Fibroblast of lung (primary cell): ENCODE results near the gene GALNT7. TPM values are rescaled to one million over a fixed set of nuclear protein-coding genes. Genes with fewer than 3 reads are reported as not detected.
A peak's percentile ranks its signal among the peaks of the same experiment; 100 is the strongest.

Source experiments
- DNase-seq, 2 donors: peaks; one replicate each; pipeline versions ENCODE4 v3.0.0 to v3.0.0-alpha.2; 2010; ENCODE audit warnings: low read depth in 2 of 2
- H2AFZ ChIP-seq: 2 replicates; pipeline ENCODE4 v1.5.1; 2012; ENCODE audit warnings: low read length, control low read depth, inconsistent platforms
- H3K27ac ChIP-seq: 2 replicates; pipeline ENCODE4 v1.5.1; 2011; ENCODE audit warnings: low read length, control low read depth; ENCODE audit not compliant: insufficient read depth
- H3K27me3 ChIP-seq: 2 replicates; pipeline ENCODE4 v1.5.1; 2011; ENCODE audit warnings: mild to moderate bottlenecking, low read length; ENCODE audit not compliant: control insufficient read depth, insufficient read depth
- H3K36me3 ChIP-seq: 2 replicates; pipeline ENCODE4 v1.5.1; 2011; ENCODE audit warnings: low read length; ENCODE audit not compliant: control insufficient read depth, insufficient read depth
- H3K4me1 ChIP-seq: 2 replicates; pipeline ENCODE4 v1.5.1; 2011; ENCODE audit warnings: low read length; ENCODE audit not compliant: control insufficient read depth, insufficient read depth; ENCODE audit errors: extremely low read depth
- H3K4me2 ChIP-seq: 2 replicates; pipeline ENCODE4 v1.5.1; 2011; ENCODE audit warnings: low read length, control low read depth; ENCODE audit not compliant: insufficient read depth; ENCODE audit errors: extremely low read depth
- H3K4me3 ChIP-seq, 4 experiments: fragments of 200-600 bp in 1 of 4; sonication (generic) in 1 of 4; replicated peaks in 1 of 4; 2 replicates each; pipeline ENCODE4 v1.5.1; 2011 to 2016; ENCODE audit warnings: low read length in 4 of 4, low read depth in 3 of 4, mild to moderate bottlenecking in 3 of 4, control low read depth in 2 of 4, inconsistent platforms in 1 of 4, mixed read lengths in 1 of 4; ENCODE audit not compliant: insufficient read depth in 1 of 4; ENCODE audit errors: control extremely low read depth in 1 of 4
- H3K79me2 ChIP-seq: 2 replicates; pipeline ENCODE4 v1.5.1; 2012; ENCODE audit warnings: mild to moderate bottlenecking, low read length, inconsistent platforms; ENCODE audit not compliant: control insufficient read depth, insufficient read depth
- H3K9ac ChIP-seq: 2 replicates; pipeline ENCODE4 v1.5.1; 2011; ENCODE audit warnings: mild to moderate bottlenecking, low read length, control low read depth; ENCODE audit not compliant: insufficient read depth
- H3K9me3 ChIP-seq: 2 replicates; pipeline ENCODE4 v1.5.1; 2012; ENCODE audit warnings: low read depth, low read length; ENCODE audit not compliant: control insufficient read depth, insufficient read depth
- H4K20me1 ChIP-seq: 2 replicates; pipeline ENCODE4 v1.5.1; 2011; ENCODE audit warnings: low read length; ENCODE audit not compliant: control insufficient read depth, insufficient read depth; ENCODE audit errors: extremely low read depth
- CTCF ChIP-seq, 2 donors: IDR thresholded peaks in 1 of 2; conservative IDR thresholded peaks in 1 of 2; 1 replicate in 1 of 2; 2 replicates in 1 of 2; pipeline ENCODE4 v1.5.1; 2011 to 2012; ENCODE audit warnings: low read length in 2 of 2, control low read depth in 1 of 2, inconsistent platforms in 1 of 2, low read depth in 1 of 2, mild to moderate bottlenecking in 1 of 2
- EZH2 ChIP-seq: IDR thresholded peaks from 2 replicates; pipeline ENCODE4 v1.5.1; 2012; ENCODE audit warnings: low read length, control low read depth, mild to moderate bottlenecking; ENCODE audit errors: missing control alignments
- polyA plus RNA-seq, 2 donors: library from polyadenylated mRNA; depleted of rRNA in 1 of 2; stranded (reverse) in 1 of 2; unstranded in 1 of 2; fragments of >200 nt; gene quantifications; 2 replicates each; pipeline ENCODE4 v1.2.1, GENCODE V29; 2011 to 2012; ENCODE audit warnings: missing spikeins in 1 of 2
- total RNA-seq: library from RNA; depleted of rRNA; stranded (reverse); fragments of >200 nt; gene quantifications from 2 replicates; pipeline ENCODE4 v1.2.1, GENCODE V29; 2014

GALNT7 gene
- total and polyA plus RNA-seq, 2 donors (not counting 1 experiment from before 2014, with no cell fraction given) = 40.4 to 45.4 TPM

DNA sequence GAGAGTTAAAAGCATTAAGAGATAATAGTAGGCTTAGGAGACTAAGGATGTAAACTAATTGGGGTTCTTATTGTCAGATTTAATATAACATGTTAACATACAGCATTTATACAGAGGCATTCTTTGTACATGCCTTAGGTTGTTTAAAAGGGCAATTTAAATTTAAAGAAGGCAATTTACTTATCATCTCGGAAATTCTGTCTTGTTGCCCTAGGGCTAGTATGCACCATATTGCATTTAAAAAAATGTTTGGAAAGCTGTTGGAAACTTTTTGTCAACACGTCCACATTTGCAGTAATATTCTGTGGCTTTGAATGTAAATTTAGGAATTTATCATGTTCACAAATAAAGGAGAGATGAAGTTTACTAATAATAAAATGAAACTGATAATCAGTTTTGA lies 25.5 kb downstream of the GALNT7 start:
- Histone ChIP-seq H3K36me3 (no peaks in the 10 kb centered on the region), H3K79me2 (no peaks in the 10 kb centered on the region), H4K20me1 (no peaks in the 10 kb centered on the region), H2AFZ (no peak overlapping the region), H3K4me3 (no peak overlapping the region), H3K27me3 (no peaks in the 10 kb centered on the region), H3K27ac (no peak overlapping the region), H3K9ac (no peak overlapping the region), H3K9me3 (no peaks in the 10 kb centered on the region), H3K4me1 (no peaks in the 10 kb centered on the region), H3K4me2 (no peak overlapping the region)
- no peak for TF ChIP-seq CTCF (conservative IDR thresholded peaks at IDR 0.05 in 1 of 2, IDR thresholded peaks at IDR 0.05 in 1 of 2; ENCODE audit: low read depth in 1 of 2, low read length in 2 of 2)
- TF ChIP-seq EZH2 = no peak
- no peak for DNase-seq

DNA sequence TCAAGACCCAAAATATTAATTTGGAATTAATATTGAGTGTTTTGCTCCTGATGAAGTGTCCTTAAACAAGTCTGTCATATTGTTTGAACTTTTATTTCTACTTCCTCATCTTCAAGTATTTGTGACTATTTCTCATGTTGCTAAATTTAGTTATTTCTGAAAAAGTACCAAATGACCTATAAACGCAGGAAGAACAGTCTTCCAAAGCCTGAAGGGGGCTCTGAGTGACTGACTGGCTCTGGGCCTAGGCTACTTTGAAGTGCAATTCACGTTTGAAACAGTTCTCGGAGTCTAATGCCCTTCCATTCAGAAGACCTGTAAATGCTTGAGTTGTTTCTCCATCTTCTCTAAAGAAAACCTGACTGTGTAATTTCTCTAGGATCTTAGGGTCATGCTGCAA lies 26.5 kb downstream of the GALNT7 start:
- no peaks in the 10 kb centered on the region for H3K36me3 ChIP-seq
- H3K4me1 ChIP-seq = no peaks in the 10 kb centered on the region
- H3K4me2 ChIP-seq = no peak overlapping the region
- no peak overlapping the region for H3K27ac ChIP-seq
- no peaks in the 10 kb centered on the region for H4K20me1 ChIP-seq
- H3K79me2 ChIP-seq = no peaks in the 10 kb centered on the region
- no peak for DNase-seq
- peak in 1 of 2 donors; percentile 6 for TF ChIP-seq CTCF (conservative IDR thresholded peaks at IDR 0.05 in 1 of 2, IDR thresholded peaks at IDR 0.05 in 1 of 2; ENCODE audit: low read depth in 1 of 2, low read length in 2 of 2)
- TF ChIP-seq EZH2 = no peak
- H2AFZ ChIP-seq = no peak overlapping the region
- no peaks in the 10 kb centered on the region for H3K9me3 ChIP-seq
- no peaks in the 10 kb centered on the region for H3K27me3 ChIP-seq
- no peak overlapping the region for H3K4me3 ChIP-seq
- no peak overlapping the region for H3K9ac ChIP-seq

GRCh38 chr4:173199553-173199952 lies 30.9 kb downstream of the GALNT7 start:
- no peaks in the 10 kb centered on the region for H3K36me3 ChIP-seq
- H3K9me3 ChIP-seq = no peaks in the 10 kb centered on the region
- H3K9ac ChIP-seq = no peak overlapping the region
- no peak overlapping the region for H2AFZ ChIP-seq
- H4K20me1 ChIP-seq = no peaks in the 10 kb centered on the region
- no peaks in the 10 kb centered on the region for H3K27me3 ChIP-seq
- no peak for DNase-seq
- no peak for TF ChIP-seq EZH2
- TF ChIP-seq CTCF (conservative IDR thresholded peaks at IDR 0.05 in 1 of 2, IDR thresholded peaks at IDR 0.05 in 1 of 2; ENCODE audit: low read depth in 1 of 2, low read length in 2 of 2) = no peak
- H3K4me3 ChIP-seq = no peak overlapping the region
- no peak overlapping the region for H3K27ac ChIP-seq
- no peaks in the 10 kb centered on the region for H3K79me2 ChIP-seq
- H3K4me2 ChIP-seq = no peak overlapping the region
- no peaks in the 10 kb centered on the region for H3K4me1 ChIP-seq
